CD8-positive, alpha-beta memory T cell (primary cell): ENCODE results near the gene NRL. TPM values are rescaled to one million over a fixed set of nuclear protein-coding genes. Genes with fewer than 3 reads are reported as not detected.
A peak's percentile ranks its signal among the peaks of the same experiment; 100 is the strongest.

Experiments
- CTCF ChIA-PET: fragments of 350-600 bp; sonication (Branson Sonifier 250); formaldehyde crosslinking; loops from one replicate; lab custom pipeline; 2021; ENCODE audit warnings: antibody characterized with exemption; lab: Charles Lee
- POLR2A ChIA-PET: fragments of 350-600 bp; sonication (Branson Sonifier 250); formaldehyde crosslinking; loops from one replicate; lab custom pipeline; 2021; ENCODE audit warnings: antibody characterized with exemption; lab: Charles Lee
- DNase-seq, 5 donors: peaks; one replicate each; pipeline versions ENCODE4 v3.0.0 to v3.0.0-alpha.2; 2020 to 2022; ENCODE audit warnings: mixed read lengths in 1 of 5
- H3K27ac ChIP-seq: one replicate; pipeline ENCODE4 v1.7.0; 2013; ENCODE audit warnings: low read depth, mild to moderate bottlenecking, low read length, moderate library complexity
- H3K27me3 ChIP-seq: 2 replicates; pipeline ENCODE4 v1.7.0; 2013; ENCODE audit warnings: low read length, mild to moderate bottlenecking; ENCODE audit not compliant: insufficient read depth, poor library complexity, severe bottlenecking
- H3K36me3 ChIP-seq: 2 replicates; pipeline ENCODE4 v1.7.0; 2013; ENCODE audit warnings: mild to moderate bottlenecking, low read length, moderate library complexity; ENCODE audit not compliant: insufficient read depth
- H3K4me1 ChIP-seq: 2 replicates; pipeline ENCODE4 v1.7.0; 2013; ENCODE audit warnings: mild to moderate bottlenecking, low read length, moderate library complexity; ENCODE audit not compliant: insufficient read depth
- H3K4me3 ChIP-seq: 2 replicates; pipeline ENCODE4 v1.7.0; 2013; ENCODE audit warnings: mild to moderate bottlenecking, low read length
- H3K9me3 ChIP-seq: 2 replicates; pipeline ENCODE4 v1.7.0; 2013; ENCODE audit warnings: mild to moderate bottlenecking, low read length
- H3K27ac Mint-ChIP-seq, 8 donors: one replicate each; pipeline ENCODE4 v1.8.0; 2020 to 2021; ENCODE audit warnings: mixed read lengths in 8 of 8, mild to moderate bottlenecking in 6 of 8, inconsistent platforms in 3 of 8, moderate library complexity in 3 of 8
- H3K27me3 Mint-ChIP-seq, 2 donors: one replicate each; pipeline ENCODE4 v1.8.0; 2020 to 2021; ENCODE audit warnings: mixed read lengths in 2 of 2, mild to moderate bottlenecking in 1 of 2, moderate library complexity in 1 of 2
- H3K36me3 Mint-ChIP-seq, 3 donors: one replicate each; pipeline ENCODE4 v1.8.0; 2020 to 2021; ENCODE audit warnings: mixed read lengths in 3 of 3, inconsistent platforms in 1 of 3, mild to moderate bottlenecking in 1 of 3
- H3K4me1 Mint-ChIP-seq, 3 donors: one replicate each; pipeline ENCODE4 v1.8.0; 2020 to 2021; ENCODE audit warnings: mixed read lengths in 3 of 3, inconsistent platforms in 1 of 3, mild to moderate bottlenecking in 1 of 3
- H3K4me3 Mint-ChIP-seq, 7 donors: one replicate each; pipeline ENCODE4 v1.8.0; 2020 to 2021; ENCODE audit warnings: mixed read lengths in 7 of 7, mild to moderate bottlenecking in 6 of 7, moderate library complexity in 4 of 7, inconsistent platforms in 2 of 7
- H3K9me3 Mint-ChIP-seq, 5 donors: one replicate each; pipeline ENCODE4 v1.8.0; 2020 to 2022; ENCODE audit warnings: mixed read lengths in 5 of 5, mild to moderate bottlenecking in 3 of 5, moderate library complexity in 2 of 5, inconsistent platforms in 1 of 5
- polyA plus RNA-seq: library from polyadenylated mRNA; unstranded; fragments of 300-500 nt; fragmentation: Illumina TruSeq; gene quantifications from one replicate; pipeline ENCODE4 v1.2.3, GENCODE V29; 2021
- total RNA-seq, 2 experiments: library from RNA; stranded (reverse); gene quantifications; one replicate each; pipeline ENCODE4 v1.2.3, GENCODE V29; 2021

NRL gene
- total and polyA plus RNA-seq, 3 experiments from 2014 or later, result 1.5 to 1.6 (median 1.5) TPM

DNA sequence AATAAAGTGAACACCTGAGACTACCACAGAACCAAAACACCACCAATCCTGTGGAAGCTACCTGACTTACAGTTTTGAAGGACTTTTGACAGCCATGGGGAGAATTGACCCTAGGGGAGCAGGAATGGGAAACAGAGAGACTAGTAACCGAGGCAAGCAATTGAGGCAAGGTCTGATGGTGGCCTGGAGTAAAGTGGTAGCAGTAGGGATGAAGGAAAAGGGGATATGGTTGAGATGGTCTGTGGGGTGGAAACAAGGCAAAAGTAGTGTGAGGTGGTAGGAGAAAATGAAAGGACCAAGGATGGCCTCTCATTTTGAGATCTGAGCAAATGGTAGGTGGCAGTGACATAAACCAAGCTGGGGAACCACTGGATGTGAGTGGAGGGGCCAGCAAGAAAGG, 42.1 kb upstream of the NRL start:
- DNase-seq, result no peak
- peaks cover 15 to 69% (median 21%) of the 10 kb centered on the region in 3 donors for H3K36me3 Mint-ChIP-seq
- Histone ChIP-seq H3K4me1 (peaks cover 8% of the 10 kb centered on the region), H3K27me3 (no peaks in the 10 kb centered on the region), H3K36me3 (peaks cover 43% of the 10 kb centered on the region), H3K27ac (no peak overlapping the region), H3K9me3 (no peaks in the 10 kb centered on the region), H3K4me3 (no peak overlapping the region)
- CTCF ChIA-PET, result interaction anchor here (0.9 to 1.0 kb wide), 3 partner anchors 9 to 21 kb away, joined by 3 read pairs; partner anchors contain the start of genes PSME1 and RNF31
- H3K4me3 Mint-ChIP-seq, result peak overlapping the region in 1 of 7 donors; percentile 8
- POLR2A ChIA-PET, result interaction anchor here (1.4 kb wide), 1 partner anchor 42 kb away, joined by 6 read pairs; the partner anchor contains the start of genes DCAF11 and NRL
- H3K27me3 Mint-ChIP-seq, result peaks cover 0 to under 1% of the 10 kb centered on the region in 2 donors
- peak overlapping the region in 4 of 8 donors; percentile 23 to 85 (median 72) for H3K27ac Mint-ChIP-seq
- no peaks in the 10 kb centered on the region for H3K9me3 Mint-ChIP-seq
- H3K4me1 Mint-ChIP-seq, result peaks cover 18 to 28% (median 19%) of the 10 kb centered on the region in 3 donors

DNA sequence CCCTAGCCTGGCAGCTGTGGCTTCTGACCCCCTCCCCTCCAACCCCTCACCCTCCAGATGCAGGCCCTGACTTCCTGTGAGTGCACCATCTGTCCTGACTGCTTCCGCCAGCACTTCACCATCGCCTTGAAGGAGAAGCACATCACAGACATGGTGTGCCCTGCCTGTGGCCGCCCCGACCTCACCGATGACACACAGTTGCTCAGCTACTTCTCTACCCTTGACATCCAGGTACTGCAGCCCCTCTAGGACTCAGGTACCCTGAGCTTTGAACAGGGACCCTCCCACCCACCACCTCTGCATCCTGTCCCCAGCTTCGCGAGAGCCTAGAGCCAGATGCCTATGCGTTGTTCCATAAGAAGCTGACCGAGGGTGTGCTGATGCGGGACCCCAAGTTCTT, 40.4 kb upstream of the NRL start:
- H3K9me3 ChIP-seq, result no peaks in the 10 kb centered on the region
- no peak overlapping the region for H3K27ac ChIP-seq
- Mint-ChIP-seq H3K4me3 (no peak overlapping the region), H3K27ac (peak overlapping the region in 4 of 8 donors; percentile 24 to 91 (median 83)), H3K4me1 (peaks cover 8 to 21% (median 13%) of the 10 kb centered on the region in 3 donors), H3K36me3 (peaks cover 12 to 71% (median 14%) of the 10 kb centered on the region in 3 donors), H3K27me3 (no peaks in the 10 kb centered on the region), H3K9me3 (no peaks in the 10 kb centered on the region)
- DNase-seq, result no peak
- ChIA-PET CTCF (interaction anchor here (1.8 kb wide), 1 partner anchor 46 kb away, joined by 5 read pairs; no protein-coding TSS in a partner anchor), POLR2A (interaction anchor here (0.6 kb wide), 2 partner anchors 14 to 103 kb away, joined by 3 read pairs; no protein-coding TSS in a partner anchor)
- no peaks in the 10 kb centered on the region for H3K27me3 ChIP-seq
- H3K4me1 ChIP-seq, result peaks cover 3% of the 10 kb centered on the region
- peaks cover 56% of the 10 kb centered on the region for H3K36me3 ChIP-seq
- no peak overlapping the region for H3K4me3 ChIP-seq

DNA sequence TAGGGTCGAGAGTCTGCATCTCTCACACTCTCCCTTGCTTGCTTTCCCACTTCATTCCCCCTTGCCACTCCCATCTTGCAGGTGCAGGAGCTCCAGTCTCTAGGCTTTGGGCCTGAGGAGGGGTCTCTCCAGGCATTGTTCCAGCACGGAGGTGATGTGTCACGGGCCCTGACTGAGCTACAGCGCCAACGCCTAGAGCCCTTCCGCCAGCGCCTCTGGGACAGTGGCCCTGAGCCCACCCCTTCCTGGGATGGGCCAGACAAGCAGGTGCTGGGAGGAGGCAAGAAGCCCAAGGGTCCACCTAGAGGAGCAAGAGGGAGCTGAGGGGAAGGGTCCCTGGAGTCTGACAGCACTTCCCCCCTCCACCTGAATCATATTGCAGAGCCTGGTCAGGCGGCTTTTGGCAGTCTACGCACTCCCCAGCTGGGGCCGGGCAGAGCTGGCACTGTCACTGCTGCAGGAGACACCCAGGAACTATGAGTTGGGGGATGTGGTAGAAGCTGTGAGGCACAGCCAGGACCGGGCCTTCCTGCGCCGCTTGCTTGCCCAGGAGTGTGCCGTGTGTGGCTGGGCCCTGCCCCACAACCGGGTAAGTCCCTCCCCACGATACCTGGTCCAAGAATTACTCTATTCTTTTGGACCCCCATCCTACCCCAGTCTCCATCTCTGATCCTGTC, 36.8 kb upstream of the NRL start:
- peak overlapping the region in 1 of 8 donors; percentile 61 for H3K27ac Mint-ChIP-seq
- Histone ChIP-seq H3K27me3 (no peaks in the 10 kb centered on the region), H3K9me3 (no peaks in the 10 kb centered on the region), H3K27ac (no peak overlapping the region), H3K4me1 (peaks cover 26% of the 10 kb centered on the region), H3K36me3 (peaks cover 56% of the 10 kb centered on the region), H3K4me3 (no peak overlapping the region)
- peaks cover 8 to 74% (median 10%) of the 10 kb centered on the region in 3 donors for H3K36me3 Mint-ChIP-seq
- peaks cover 22 to 40% (median 31%) of the 10 kb centered on the region in 3 donors for H3K4me1 Mint-ChIP-seq
- ChIA-PET POLR2A (interaction anchor here (0.5 kb wide), 2 partner anchors 24 to 1580 kb away, joined by 4 to 8 read pairs; no protein-coding TSS in a partner anchor), CTCF (interaction anchor here (0.9 to 3.7 kb wide), 6 partner anchors 9 to 93 kb away, joined by 3 to 36 read pairs (median 4); partner anchors contain the start of genes EMC9, IRF9 and PSME1)
- no peaks in the 10 kb centered on the region for H3K9me3 Mint-ChIP-seq
- H3K27me3 Mint-ChIP-seq, result no peaks in the 10 kb centered on the region
- no peak for DNase-seq
- peak overlapping the region in 2 of 7 donors; percentile 36 to 98 for H3K4me3 Mint-ChIP-seq

DNA sequence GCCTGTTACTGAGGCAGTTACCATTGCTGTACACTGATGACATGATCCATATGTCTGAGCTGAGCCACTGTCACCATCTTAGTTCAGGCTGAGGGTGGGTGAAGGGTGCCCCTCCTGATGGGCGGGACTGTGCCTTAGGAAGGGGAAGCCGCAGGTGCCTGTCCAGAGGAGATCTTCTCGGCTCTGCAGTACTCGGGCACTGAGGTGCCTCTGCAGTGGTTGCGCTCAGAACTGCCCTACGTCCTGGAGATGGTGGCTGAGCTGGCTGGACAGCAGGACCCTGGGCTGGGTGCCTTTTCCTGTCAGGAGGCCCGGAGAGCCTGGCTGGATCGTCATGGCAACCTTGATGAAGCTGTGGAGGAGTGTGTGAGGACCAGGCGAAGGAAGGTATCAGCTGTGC, 36.2 kb upstream of the NRL start:
- POLR2A ChIA-PET, result interaction anchor here (0.5 kb wide), 1 partner anchor 1580 kb away, joined by 8 read pairs; no protein-coding TSS in a partner anchor
- CTCF ChIA-PET, result interaction anchor here (0.9 to 3.7 kb wide), 5 partner anchors 10 to 70 kb away, joined by 3 to 36 read pairs (median 4); partner anchors contain the start of genes EMC9, IRF9 and PSME1
- Mint-ChIP-seq H3K4me3 (peak overlapping the region in 2 of 7 donors; percentile 36 to 98), H3K4me1 (peaks cover 27 to 44% (median 36%) of the 10 kb centered on the region in 3 donors), H3K27ac (peak overlapping the region in 1 of 8 donors; percentile 23), H3K27me3 (no peaks in the 10 kb centered on the region), H3K9me3 (no peaks in the 10 kb centered on the region), H3K36me3 (peaks cover 8 to 76% (median 10%) of the 10 kb centered on the region in 3 donors)
- Histone ChIP-seq H3K9me3 (no peaks in the 10 kb centered on the region), H3K27me3 (no peaks in the 10 kb centered on the region), H3K27ac (no peak overlapping the region), H3K36me3 (peaks cover 56% of the 10 kb centered on the region), H3K4me3 (no peak overlapping the region), H3K4me1 (peaks cover 27% of the 10 kb centered on the region)
- no peak for DNase-seq

DNA sequence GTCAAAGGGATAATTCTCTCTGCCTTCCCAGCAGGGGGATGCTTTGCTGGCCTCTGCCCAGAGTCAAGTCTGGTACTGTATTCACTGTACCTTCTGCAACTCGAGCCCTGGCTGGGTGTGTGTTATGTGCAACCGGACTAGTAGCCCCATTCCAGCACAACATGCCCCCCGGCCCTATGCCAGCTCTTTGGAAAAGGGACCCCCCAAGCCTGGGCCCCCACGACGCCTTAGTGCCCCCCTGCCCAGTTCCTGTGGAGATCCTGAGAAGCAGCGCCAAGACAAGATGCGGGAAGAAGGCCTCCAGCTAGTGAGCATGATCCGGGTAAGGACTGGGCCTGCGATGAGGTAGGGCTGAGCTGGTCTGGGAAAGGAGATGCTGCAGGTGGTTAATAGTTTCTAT, 35.8 kb upstream of the NRL start:
- DNase-seq, result no peak
- POLR2A ChIA-PET, result interaction anchor here (0.5 kb wide), 1 partner anchor 1579 kb away, joined by 8 read pairs; no protein-coding TSS in a partner anchor
- no peaks in the 10 kb centered on the region for H3K27me3 Mint-ChIP-seq
- Histone ChIP-seq H3K4me1 (peaks cover 31% of the 10 kb centered on the region), H3K4me3 (no peak overlapping the region), H3K9me3 (no peaks in the 10 kb centered on the region), H3K36me3 (peaks cover 52% of the 10 kb centered on the region), H3K27me3 (no peaks in the 10 kb centered on the region), H3K27ac (no peak overlapping the region)
- peak overlapping the region in 1 of 7 donors; percentile 98 for H3K4me3 Mint-ChIP-seq
- H3K9me3 Mint-ChIP-seq, result no peaks in the 10 kb centered on the region
- H3K36me3 Mint-ChIP-seq, result peaks cover 4 to 76% (median 6%) of the 10 kb centered on the region in 3 donors
- CTCF ChIA-PET, result interaction anchor here (0.9 to 3.7 kb wide), 5 partner anchors 10 to 70 kb away, joined by 3 to 36 read pairs (median 4); partner anchors contain the start of genes EMC9, IRF9 and PSME1
- peak overlapping the region in 2 of 8 donors; percentile 23 to 75 for H3K27ac Mint-ChIP-seq
- H3K4me1 Mint-ChIP-seq, result peaks cover 31 to 49% (median 40%) of the 10 kb centered on the region in 3 donors

DNA sequence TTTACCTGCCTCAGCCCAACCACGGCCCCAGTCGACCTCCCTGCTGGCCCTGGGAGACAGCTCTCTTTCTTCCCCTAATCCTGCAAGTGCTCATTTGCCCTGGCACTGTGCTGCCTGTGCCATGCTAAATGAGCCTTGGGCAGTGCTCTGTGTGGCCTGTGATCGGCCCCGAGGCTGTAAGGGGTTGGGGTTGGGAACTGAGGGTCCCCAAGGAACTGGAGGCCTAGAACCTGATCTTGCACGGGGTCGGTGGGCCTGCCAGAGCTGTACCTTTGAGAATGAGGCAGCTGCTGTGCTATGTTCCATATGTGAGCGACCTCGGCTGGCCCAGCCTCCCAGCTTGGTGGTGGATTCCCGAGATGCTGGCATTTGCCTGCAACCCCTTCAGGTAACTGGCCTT, 35.3 kb upstream of the NRL start:
- no peak for DNase-seq
- peaks cover 36% of the 10 kb centered on the region for H3K4me1 ChIP-seq
- ChIA-PET POLR2A (interaction anchor here (0.6 kb wide), 1 partner anchor 27 kb away, joined by 3 read pairs; no protein-coding TSS in a partner anchor), CTCF (interaction anchor here (1.1 to 3.7 kb wide), 4 partner anchors 11 to 69 kb away, joined by 3 to 36 read pairs (median 6); partner anchors contain the start of genes IRF9 and PSME1)
- no peak overlapping the region for H3K4me3 ChIP-seq
- H3K9me3 Mint-ChIP-seq, result no peaks in the 10 kb centered on the region
- peak overlapping the region in 2 of 7 donors; percentile 12 to 98 for H3K4me3 Mint-ChIP-seq
- H3K27ac ChIP-seq, result no peak overlapping the region
- H3K9me3 ChIP-seq, result no peaks in the 10 kb centered on the region
- H3K36me3 Mint-ChIP-seq, result peaks cover 3 to 72% (median 3%) of the 10 kb centered on the region in 3 donors
- no peak overlapping the region for H3K27ac Mint-ChIP-seq
- peaks cover 35 to 54% (median 45%) of the 10 kb centered on the region in 3 donors for H3K4me1 Mint-ChIP-seq
- H3K36me3 ChIP-seq, result peaks cover 48% of the 10 kb centered on the region
- no peaks in the 10 kb centered on the region for H3K27me3 ChIP-seq
- H3K27me3 Mint-ChIP-seq, result no peaks in the 10 kb centered on the region

DNA sequence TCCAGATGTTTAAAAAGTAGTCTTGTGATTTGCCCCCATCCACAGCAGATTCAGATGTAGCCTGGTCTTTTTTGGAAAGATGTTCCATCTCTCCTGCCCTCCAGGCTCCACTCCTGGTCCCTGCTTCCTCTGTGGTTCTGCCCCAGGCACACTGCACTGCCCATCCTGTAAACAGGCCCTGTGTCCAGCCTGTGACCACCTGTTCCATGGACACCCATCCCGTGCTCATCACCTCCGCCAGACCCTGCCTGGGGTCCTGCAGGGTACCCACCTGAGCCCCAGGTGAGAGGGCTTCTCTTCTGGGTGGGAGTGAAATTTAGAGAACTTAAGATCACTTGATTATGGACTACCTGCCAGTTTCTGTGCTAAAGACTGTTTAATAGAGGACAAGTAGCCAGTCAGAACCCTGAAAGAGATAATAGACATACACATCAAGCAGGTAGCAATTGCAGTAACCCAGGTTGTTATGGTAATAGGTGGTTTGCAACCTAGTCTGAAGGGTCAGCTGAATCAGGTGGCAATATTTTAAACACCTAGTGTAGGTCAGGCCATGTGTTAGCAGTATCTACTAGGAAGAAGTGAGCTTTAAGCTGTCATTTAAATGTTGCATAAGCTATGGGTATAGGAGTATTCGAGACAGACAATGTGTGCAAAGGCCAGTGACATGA, 34.7 kb upstream of the NRL start:
- Mint-ChIP-seq H3K36me3 (peaks cover under 1 to 70% (median 4%) of the 10 kb centered on the region in 3 donors), H3K27ac (peak overlapping the region in 5 of 8 donors; percentile 40 to 96 (median 79)), H3K9me3 (no peaks in the 10 kb centered on the region), H3K27me3 (no peaks in the 10 kb centered on the region), H3K4me1 (peaks cover 37 to 56% (median 51%) of the 10 kb centered on the region in 3 donors), H3K4me3 (peak overlapping the region; percentile 23 to 98 (median 85))
- Histone ChIP-seq H3K4me3 (no peak overlapping the region), H3K27me3 (no peaks in the 10 kb centered on the region), H3K4me1 (peaks cover 43% of the 10 kb centered on the region), H3K36me3 (peaks cover 48% of the 10 kb centered on the region), H3K9me3 (no peaks in the 10 kb centered on the region), H3K27ac (no peak overlapping the region)
- ChIA-PET CTCF (interaction anchor here (1.4 to 3.7 kb wide), 4 partner anchors 11 to 68 kb away, joined by 3 to 36 read pairs (median 6); partner anchors contain the start of genes IPO4 and IRF9), POLR2A (interaction anchor here (0.6 kb wide), 1 partner anchor 27 kb away, joined by 3 read pairs; no protein-coding TSS in a partner anchor)
- DNase-seq, result no peak
